AG04450 (cell line): ENCODE measurements around the gene CCR1. TPM values are rescaled to one million over a fixed set of nuclear protein-coding genes. Genes with fewer than 3 reads are reported as not detected.

Experiments
- CTCF ChIA-PET: fragments of 300-600, 350-600 bp; formaldehyde crosslinking; extraction: SDS; loops from one replicate; lab custom pipeline; 2022; ENCODE audit warnings: antibody characterized with exemption, inconsistent platforms; lab: Charles Lee
- POLR2A ChIA-PET: fragments of 350-600 bp; formaldehyde crosslinking; extraction: SDS; loops from one replicate; lab custom pipeline; 2021; ENCODE audit warnings: antibody characterized with exemption, inconsistent platforms; lab: Yijun Ruan, JAX
- DNase-seq: peaks from one replicate; pipeline ENCODE4 v3.0.0-alpha.2; 2011; ENCODE audit warnings: low read depth, low spot score
- H3K27ac ChIP-seq: one replicate; pipeline ENCODE4 v1.5.1; 2012; ENCODE audit warnings: low read depth, low read length, control low read depth
- H3K27me3 ChIP-seq: one replicate; pipeline ENCODE4 v1.6.0; 2012; ENCODE audit warnings: low read length; ENCODE audit not compliant: control insufficient read depth, insufficient read depth
- H3K4me3 ChIP-seq: 2 replicates; pipeline ENCODE4 v1.5.1; 2011; ENCODE audit warnings: mild to moderate bottlenecking, low read depth, low read length, control low read depth
- H3K9me3 ChIP-seq: 2 replicates; pipeline ENCODE4 v1.5.1; 2012; ENCODE audit warnings: low read length; ENCODE audit not compliant: control insufficient read depth, insufficient read depth
- polyA plus RNA-seq: library from polyadenylated mRNA; depleted of rRNA; stranded (reverse); fragments of >200 nt; gene quantifications from 2 replicates; pipeline ENCODE4 v1.2.3, GENCODE V29; 2011
- TF ChIP-seq, protein P1 (sequence below): IDR thresholded peaks from 2 replicates; pipeline ENCODE4 v1.5.1; 2011; ENCODE audit warnings: low read depth, low read length, control low read depth, inconsistent platforms

Gene CCR1
- polyA plus RNA-seq, 1 experiment = 0.02 TPM

DNA sequence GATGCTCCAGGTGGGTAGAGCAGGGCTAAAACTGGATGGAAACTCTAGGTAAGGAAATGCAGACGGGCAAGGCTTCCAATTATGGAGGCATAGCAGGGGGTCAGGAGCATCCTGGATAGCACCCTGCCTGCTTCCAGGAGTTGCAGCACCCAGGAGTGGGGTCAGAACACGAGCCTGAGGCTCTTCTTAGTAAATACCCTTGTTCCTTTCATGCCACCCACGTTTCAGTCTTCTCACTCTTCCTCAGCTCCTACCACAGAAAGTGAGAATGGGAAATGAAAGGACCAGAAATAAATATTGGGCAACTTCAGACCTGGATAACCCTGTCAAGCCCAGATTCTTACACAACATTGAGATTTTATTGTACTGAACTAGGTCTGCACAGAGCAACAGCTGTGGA lies 16.4 kb downstream of the CCR1 start:
- Histone ChIP-seq H3K4me3 (no peak overlapping the region), H3K27me3 (no peaks in the 10 kb centered on the region), H3K27ac (no peak overlapping the region), H3K9me3 (no peaks in the 10 kb centered on the region)
- TF ChIP-seq, protein P1, sequence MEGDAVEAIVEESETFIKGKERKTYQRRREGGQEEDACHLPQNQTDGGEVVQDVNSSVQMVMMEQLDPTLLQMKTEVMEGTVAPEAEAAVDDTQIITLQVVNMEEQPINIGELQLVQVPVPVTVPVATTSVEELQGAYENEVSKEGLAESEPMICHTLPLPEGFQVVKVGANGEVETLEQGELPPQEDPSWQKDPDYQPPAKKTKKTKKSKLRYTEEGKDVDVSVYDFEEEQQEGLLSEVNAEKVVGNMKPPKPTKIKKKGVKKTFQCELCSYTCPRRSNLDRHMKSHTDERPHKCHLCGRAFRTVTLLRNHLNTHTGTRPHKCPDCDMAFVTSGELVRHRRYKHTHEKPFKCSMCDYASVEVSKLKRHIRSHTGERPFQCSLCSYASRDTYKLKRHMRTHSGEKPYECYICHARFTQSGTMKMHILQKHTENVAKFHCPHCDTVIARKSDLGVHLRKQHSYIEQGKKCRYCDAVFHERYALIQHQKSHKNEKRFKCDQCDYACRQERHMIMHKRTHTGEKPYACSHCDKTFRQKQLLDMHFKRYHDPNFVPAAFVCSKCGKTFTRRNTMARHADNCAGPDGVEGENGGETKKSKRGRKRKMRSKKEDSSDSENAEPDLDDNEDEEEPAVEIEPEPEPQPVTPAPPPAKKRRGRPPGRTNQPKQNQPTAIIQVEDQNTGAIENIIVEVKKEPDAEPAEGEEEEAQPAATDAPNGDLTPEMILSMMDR = no peak
- DNase-seq = no peak
- POLR2A ChIA-PET = no interaction called here
- CTCF ChIA-PET = no interaction called here

DNA sequence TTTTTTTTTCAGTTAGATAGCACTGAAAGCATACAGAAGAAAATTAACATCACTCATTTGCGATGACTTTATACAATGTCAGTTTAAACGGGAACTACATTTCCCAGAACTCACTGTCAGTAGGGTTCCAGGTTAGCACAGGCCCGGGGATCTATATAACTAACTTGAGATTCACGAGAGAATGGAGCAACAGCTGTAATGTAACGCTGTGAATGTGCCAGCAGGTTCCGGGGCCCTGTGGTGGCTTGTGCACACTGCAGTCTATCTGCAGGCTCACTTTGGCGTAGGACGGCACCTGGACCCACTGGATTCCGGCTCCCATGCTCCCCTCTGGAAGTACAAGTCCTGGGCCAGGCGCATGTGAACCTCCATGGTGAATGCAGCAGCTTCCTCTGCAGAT lies 19.4 kb downstream of the CCR1 start:
- no peak overlapping the region for H3K27ac ChIP-seq
- ChIA-PET POLR2A (no interaction called here), CTCF (no interaction called here)
- H3K9me3 ChIP-seq = no peaks in the 10 kb centered on the region
- no peak for DNase-seq
- TF ChIP-seq, protein P1 = no peak
- H3K4me3 ChIP-seq = no peak overlapping the region
- H3K27me3 ChIP-seq = no peaks in the 10 kb centered on the region

DNA sequence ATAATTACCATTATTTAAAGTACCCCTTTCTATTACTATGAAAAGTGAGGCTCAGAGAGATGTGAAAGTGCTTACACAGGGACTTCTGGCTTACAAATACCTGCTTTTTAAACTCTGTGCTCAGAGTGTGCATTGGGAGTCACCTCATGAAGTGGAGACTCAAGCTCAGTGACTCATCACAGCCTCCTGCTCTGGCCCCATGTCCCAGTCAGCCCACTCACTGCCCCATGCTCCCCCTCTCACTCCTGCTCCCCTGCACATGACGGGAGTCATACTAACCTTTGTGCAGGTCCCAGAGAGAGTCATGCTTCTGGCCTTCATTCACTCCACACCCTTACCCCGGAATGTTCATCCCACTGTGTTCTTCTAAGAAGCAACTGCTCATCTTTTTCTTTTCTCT lies 20.2 kb downstream of the CCR1 start:
- POLR2A ChIA-PET = no interaction called here

DNA sequence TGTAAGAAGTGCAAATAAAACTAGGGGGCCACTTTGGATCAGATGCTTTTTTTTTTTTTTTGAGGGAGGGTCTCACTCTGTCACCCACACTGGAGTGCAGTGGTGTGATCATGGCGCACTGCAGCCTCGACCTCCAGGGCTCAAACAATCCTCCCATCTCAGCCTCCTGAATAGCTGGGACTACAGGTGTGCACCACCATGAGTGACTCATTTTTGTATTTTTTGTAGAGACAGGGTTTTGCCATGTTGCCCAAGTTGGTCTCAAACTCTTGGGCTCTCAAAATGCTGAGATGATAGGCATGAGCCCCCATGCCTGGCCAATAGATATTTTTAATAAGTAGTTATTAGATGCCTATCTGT lies 20.8 kb downstream of the CCR1 start:
- Histone ChIP-seq H3K27me3 (no peaks in the 10 kb centered on the region), H3K9me3 (no peaks in the 10 kb centered on the region), H3K27ac (no peak overlapping the region), H3K4me3 (no peak overlapping the region)
- ChIA-PET POLR2A (no interaction called here), CTCF (no interaction called here)
- TF ChIP-seq, protein P1 = no peak
- no peak for DNase-seq

More for the DNA sequence above, 20.2 kb downstream of the CCR1 start:
- no peak overlapping the region for H3K4me3 ChIP-seq
- no peak overlapping the region for H3K27ac ChIP-seq
- H3K27me3 ChIP-seq = no peaks in the 10 kb centered on the region
- no peaks in the 10 kb centered on the region for H3K9me3 ChIP-seq
- DNase-seq = no peak
- TF ChIP-seq, protein P1 = no peak
- CTCF ChIA-PET = no interaction called here

DNA sequence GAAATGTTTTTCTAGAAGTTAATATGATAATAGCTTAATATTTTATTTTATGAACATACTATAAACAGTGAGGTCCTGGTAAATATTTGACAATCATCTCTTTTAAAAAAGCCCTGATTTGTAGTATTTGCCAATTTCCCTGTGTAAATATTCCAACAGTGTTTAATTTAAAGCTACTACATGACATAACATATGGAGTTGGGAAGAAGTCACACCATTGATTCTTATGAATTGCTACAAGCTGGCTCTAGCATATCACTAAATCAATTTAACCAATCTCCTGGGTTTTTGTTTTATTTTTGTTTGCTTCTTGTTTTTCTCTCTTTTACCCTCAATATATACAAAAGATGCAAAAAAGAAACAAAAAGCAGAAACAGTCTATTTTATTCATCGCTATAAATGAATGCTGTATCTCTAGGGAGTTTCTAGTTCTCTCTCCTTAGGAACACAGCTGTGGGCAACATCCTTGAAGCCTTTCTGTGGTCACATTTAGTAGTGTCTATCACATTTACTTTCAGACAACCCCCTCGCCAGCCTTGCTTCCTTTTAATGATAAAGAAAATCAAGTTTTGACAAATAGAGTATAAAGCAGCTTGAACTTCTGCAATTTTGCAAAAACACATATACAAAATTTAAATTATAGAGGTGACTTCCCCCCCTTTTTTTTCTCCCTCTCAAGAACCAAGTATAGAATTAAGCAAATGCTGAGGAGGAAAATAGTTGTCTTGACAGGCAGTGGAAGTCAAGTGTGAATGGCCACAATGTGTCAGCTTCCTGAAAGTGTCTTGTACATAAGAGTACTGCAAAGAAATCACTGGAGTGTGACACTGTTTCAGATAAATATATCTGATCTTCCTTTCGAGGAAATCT lies 21.4 kb downstream of the CCR1 start:
- ChIA-PET CTCF (no interaction called here), POLR2A (no interaction called here)
- Histone ChIP-seq H3K27ac (no peak overlapping the region), H3K4me3 (no peak overlapping the region), H3K9me3 (no peaks in the 10 kb centered on the region), H3K27me3 (no peaks in the 10 kb centered on the region)
- TF ChIP-seq, protein P1 = no peak
- DNase-seq = no peak
